Measurements from ENCODE around the gene SOX11.

- TF ChIP-seq SUZ12 (IDR thresholded peaks at IDR 0.05) (no peak), BHLHE40 (IDR thresholded peaks at IDR 0.05; ENCODE audit: borderline replicate concordance) (no peak), LEF1 (IDR thresholded peaks at IDR 0.05; ENCODE audit: borderline replicate concordance) (no peak)
- TF ChIP-seq, protein P1, sequence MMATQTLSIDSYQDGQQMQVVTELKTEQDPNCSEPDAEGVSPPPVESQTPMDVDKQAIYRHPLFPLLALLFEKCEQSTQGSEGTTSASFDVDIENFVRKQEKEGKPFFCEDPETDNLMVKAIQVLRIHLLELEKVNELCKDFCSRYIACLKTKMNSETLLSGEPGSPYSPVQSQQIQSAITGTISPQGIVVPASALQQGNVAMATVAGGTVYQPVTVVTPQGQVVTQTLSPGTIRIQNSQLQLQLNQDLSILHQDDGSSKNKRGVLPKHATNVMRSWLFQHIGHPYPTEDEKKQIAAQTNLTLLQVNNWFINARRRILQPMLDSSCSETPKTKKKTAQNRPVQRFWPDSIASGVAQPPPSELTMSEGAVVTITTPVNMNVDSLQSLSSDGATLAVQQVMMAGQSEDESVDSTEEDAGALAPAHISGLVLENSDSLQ (IDR thresholded peaks at IDR 0.05) = no peak
Observed at GRCh38 chr2:5699963-5700362, 7.8 kb downstream of the SOX11 start.
